Central memory CD8-positive, alpha-beta T cell (primary cell): ENCODE data around the gene UBE2V1.

Source experiments
- ATAC-seq: fragments of 150-1000 bp; cut with Tn5 transposase; replicated peaks from 2 replicates; pipeline ENCODE4 v1.10.0; 2022; ENCODE audit warnings: mild to moderate bottlenecking, moderate FRiP score, moderate number of reproducible peaks; ENCODE audit not compliant: poor library complexity, severe bottlenecking; ENCODE audit errors: extremely low read depth
- DNase-seq, 2 donors: peaks; one replicate each; pipeline ENCODE4 v3.0.0; 2021; ENCODE audit warnings: low spot score in 2 of 2
- H3K27ac Mint-ChIP-seq: one replicate; pipeline ENCODE4 v1.8.0; 2022; ENCODE audit warnings: low read depth, mild to moderate bottlenecking, moderate library complexity, mixed read lengths
- H3K27me3 Mint-ChIP-seq: one replicate; pipeline ENCODE4 v1.8.0; 2022; ENCODE audit warnings: mixed read lengths
- H3K36me3 Mint-ChIP-seq: one replicate; pipeline ENCODE4 v1.8.0; 2022; ENCODE audit warnings: mild to moderate bottlenecking, moderate library complexity, mixed read lengths; ENCODE audit not compliant: insufficient read depth
- H3K4me1 Mint-ChIP-seq: one replicate; pipeline ENCODE4 v1.8.0; 2022; ENCODE audit warnings: mixed read lengths
- H3K4me3 Mint-ChIP-seq: one replicate; pipeline ENCODE4 v1.8.0; 2022; ENCODE audit warnings: mild to moderate bottlenecking, moderate library complexity, mixed read lengths
- H3K9me3 Mint-ChIP-seq: one replicate; pipeline ENCODE4 v1.8.0; 2022; ENCODE audit warnings: mixed read lengths

The UBE2V1 gene

DNA sequence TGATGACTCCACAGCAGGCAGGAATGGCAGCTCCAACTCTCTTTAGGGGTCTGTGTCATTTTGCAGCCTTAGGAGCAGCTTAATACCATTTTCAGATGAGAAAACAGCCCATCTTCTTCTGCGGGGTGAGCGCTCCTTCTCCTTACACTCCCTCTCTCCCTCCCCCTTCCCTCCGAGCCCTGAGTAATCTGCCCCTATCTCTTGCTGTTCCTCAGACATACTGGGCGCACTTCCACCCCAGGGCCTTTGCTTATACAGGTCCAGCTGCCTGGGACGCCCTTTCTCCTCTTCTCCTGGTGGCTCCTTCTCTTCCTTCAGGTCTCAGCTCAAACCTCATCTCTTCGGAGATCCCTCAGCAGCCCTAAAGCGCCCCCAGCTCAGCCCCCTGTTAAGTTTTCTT is 75.4 kb downstream of the UBE2V1 start:
- no peaks in the 10 kb centered on the region for H3K9me3 Mint-ChIP-seq
- ATAC-seq (no peak), DNase-seq (no peak)
- H3K27me3 Mint-ChIP-seq, result no peaks in the 10 kb centered on the region
- H3K36me3 Mint-ChIP-seq, result no peaks in the 10 kb centered on the region
- H3K27ac Mint-ChIP-seq, result no peak overlapping the region
- no peak overlapping the region for H3K4me3 Mint-ChIP-seq
- H3K4me1 Mint-ChIP-seq, result peaks cover 6% of the 10 kb centered on the region

DNA sequence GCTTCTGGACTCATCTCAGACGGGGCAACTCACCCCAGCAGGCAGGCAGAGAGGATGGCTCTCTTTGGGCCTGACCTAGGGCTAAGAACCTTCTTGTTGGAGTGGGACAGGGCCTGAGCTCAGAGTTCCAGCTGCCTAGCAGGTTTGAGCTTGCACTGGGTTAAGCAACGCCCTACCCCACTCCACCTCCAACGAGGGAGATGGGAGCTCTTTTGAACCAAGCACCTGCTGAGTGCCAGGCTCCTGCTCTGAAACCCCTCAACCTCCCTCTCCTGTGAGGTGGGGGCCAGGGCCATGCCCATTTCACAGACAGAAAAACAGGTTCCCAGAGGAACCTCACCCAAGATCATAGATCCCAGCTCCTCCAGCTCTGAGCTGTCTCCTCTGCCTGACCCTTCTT is 75.8 kb downstream of the UBE2V1 start:
- Mint-ChIP-seq H3K9me3 (no peaks in the 10 kb centered on the region), H3K36me3 (no peaks in the 10 kb centered on the region), H3K4me1 (peaks cover 6% of the 10 kb centered on the region), H3K4me3 (no peak overlapping the region), H3K27ac (no peak overlapping the region), H3K27me3 (no peaks in the 10 kb centered on the region)
- ATAC-seq (no peak), DNase-seq (no peak)

GRCh38 chr20:50036703-50037102 is 76.2 kb downstream of the UBE2V1 start:
- Mint-ChIP-seq H3K9me3 (no peaks in the 10 kb centered on the region), H3K4me1 (peaks cover 6% of the 10 kb centered on the region), H3K27me3 (no peaks in the 10 kb centered on the region), H3K36me3 (no peaks in the 10 kb centered on the region), H3K4me3 (no peak overlapping the region), H3K27ac (no peak overlapping the region)
- DNase-seq (no peak), ATAC-seq (no peak)

DNA sequence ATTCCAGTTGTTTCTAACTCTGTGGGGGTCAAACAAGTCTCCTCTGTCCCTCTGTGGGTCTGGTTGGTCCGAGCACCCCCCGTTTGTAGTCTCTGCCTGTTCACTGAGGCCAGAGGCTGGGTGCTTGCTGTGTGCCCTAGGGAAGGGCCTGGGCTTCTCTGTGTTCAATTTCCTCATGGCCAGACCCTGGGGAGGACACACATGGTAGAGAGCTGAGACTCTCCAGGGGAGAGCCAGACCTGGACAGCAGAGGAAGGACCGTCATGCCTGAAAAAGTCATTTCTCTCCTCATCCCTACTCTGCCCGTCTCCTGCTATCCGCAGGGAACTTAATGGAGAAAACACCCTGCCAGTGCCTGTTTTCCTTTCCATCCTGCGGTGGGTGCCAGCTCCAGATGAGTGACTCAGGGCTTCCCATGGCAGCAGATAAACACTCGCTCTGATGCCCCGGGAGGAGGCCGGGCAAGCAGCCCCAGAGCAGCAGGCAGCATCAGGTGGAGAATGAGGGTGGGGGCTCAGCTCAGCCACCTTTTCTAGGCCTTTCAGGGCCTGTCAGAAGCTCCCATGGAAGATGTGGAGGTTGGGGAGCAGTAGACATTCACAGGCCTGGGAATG is 78.3 kb downstream of the UBE2V1 start:
- ATAC-seq, result no peak
- H3K4me3 Mint-ChIP-seq, result no peak overlapping the region
- peaks cover 7% of the 10 kb centered on the region for H3K27me3 Mint-ChIP-seq
- H3K4me1 Mint-ChIP-seq, result no peaks in the 10 kb centered on the region
- H3K9me3 Mint-ChIP-seq, result no peaks in the 10 kb centered on the region
- no peak overlapping the region for H3K27ac Mint-ChIP-seq
- DNase-seq, result no peak
- no peaks in the 10 kb centered on the region for H3K36me3 Mint-ChIP-seq

DNA sequence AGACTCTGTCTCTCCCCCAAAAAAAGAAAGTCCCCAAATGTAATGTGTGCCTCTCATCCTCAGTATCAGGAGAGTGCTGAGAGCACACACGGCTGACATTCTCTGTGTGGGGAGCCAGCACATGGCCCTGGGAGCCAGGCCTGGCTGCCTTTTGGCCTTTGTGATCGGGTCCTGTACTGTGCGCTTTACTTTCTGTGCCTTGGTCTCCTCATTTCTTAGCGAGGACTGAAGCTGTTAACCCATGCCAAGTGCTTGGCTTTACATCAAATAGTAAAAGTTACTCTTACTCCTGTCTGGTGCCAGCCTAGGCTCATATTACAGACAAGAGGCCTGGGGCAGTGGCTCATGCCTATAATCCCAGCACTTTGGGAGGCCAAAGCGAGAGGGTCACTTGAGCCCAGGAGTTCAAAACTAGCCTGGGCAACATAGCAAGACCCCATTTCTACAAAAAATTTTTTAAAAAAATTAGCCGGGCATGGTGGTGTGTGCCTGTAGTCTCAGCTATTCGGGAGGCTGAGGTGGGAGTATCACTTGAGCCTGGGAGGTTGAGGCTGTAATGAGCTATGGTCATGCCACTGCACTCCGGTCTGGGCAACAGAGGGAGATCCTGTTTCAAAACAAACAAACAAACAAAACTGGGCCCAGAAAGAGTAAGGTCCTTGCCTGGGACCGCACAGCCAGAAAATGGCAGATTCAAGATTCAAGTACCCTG is 79.8 kb downstream of the UBE2V1 start:
- no peak for DNase-seq
- no peak for ATAC-seq
- peaks cover 18% of the 10 kb centered on the region for H3K27me3 Mint-ChIP-seq
- H3K27ac Mint-ChIP-seq, result no peak overlapping the region
- no peaks in the 10 kb centered on the region for H3K36me3 Mint-ChIP-seq
- H3K4me1 Mint-ChIP-seq, result no peaks in the 10 kb centered on the region
- no peak overlapping the region for H3K4me3 Mint-ChIP-seq
- H3K9me3 Mint-ChIP-seq, result no peaks in the 10 kb centered on the region
